K562 (cell line): ENCODE data around the gene RAB31. TPM values are rescaled to one million over a fixed set of nuclear protein-coding genes. Genes with fewer than 3 reads are reported as not detected.

ENCODE experiments used
- ATAC-seq: fragments of 200-7000 bp; cut with Tn5 transposase; 3 replicates; pipeline ENCODE4 v1.9.1; 2020; ENCODE audit warnings: moderate library complexity
- BruUV-seq: library from RNA; stranded (reverse); fragments of 400-500 nt; replicated peaks from 2 replicates; lab custom pipeline; 2021; lab: Mats Ljungman, UMichigan
- CTCF ChIA-PET: fragments of 300-600 bp; formaldehyde crosslinking; extraction: SDS; loops from one replicate; lab custom pipeline; 2021; ENCODE audit warnings: low intra/inter-chr PET ratio; lab: Yijun Ruan, JAX
- POLR2A ChIA-PET: fragments of 300-600, 350-650 bp; sonication (Branson Sonifier 250); formaldehyde crosslinking; extraction: SDS; loops from one replicate; lab custom pipeline; 2021; ENCODE audit warnings: antibody characterized with exemption, inconsistent platforms; lab: Yijun Ruan, JAX
- DNase-seq, 4 experiments: peaks; one replicate each; pipeline versions ENCODE4 v3.0.0 to v3.0.0-alpha.2; 2011 to 2018; ENCODE audit warnings: low spot score in 3 of 4, mixed read lengths in 3 of 4; ENCODE audit errors: extremely low read depth in 1 of 4
- FAIRE-seq: peaks from 2 replicates; lab custom pipeline; 2011; peaks lifted over from hg19 to GRCh38; lab: Jason Lieb, UNC
- H2AFZ ChIP-seq: 2 replicates; pipeline ENCODE4 v1.6.0; 2011; ENCODE audit warnings: low read depth, low read length, control low read depth, inconsistent platforms
- H3K27ac ChIP-seq: fragments of 200-600 bp; 3 replicates; pipeline ENCODE4 v1.8.0; 2011; ENCODE audit warnings: low read depth, mild to moderate bottlenecking, control low read depth, inconsistent platforms, low read length, moderate library complexity, mixed read lengths; ENCODE audit errors: extremely low read depth
- H3K27me3 ChIP-seq, 2 experiments: fragments of 300-600 bp in 1 of 2; 2 replicates in 1 of 2; 3 replicates in 1 of 2; pipeline versions ENCODE4 v1.6.0 to v1.8.0; 2011; ENCODE audit warnings: inconsistent platforms in 2 of 2, low read length in 2 of 2, mild to moderate bottlenecking in 1 of 2, mixed read lengths in 1 of 2, moderate library complexity in 1 of 2; ENCODE audit not compliant: control insufficient read depth in 2 of 2, insufficient read depth in 2 of 2
- H3K36me3 ChIP-seq: fragments of 300-600 bp; 3 replicates; pipeline ENCODE4 v1.8.0; 2011; ENCODE audit warnings: mild to moderate bottlenecking, low read length, inconsistent platforms; ENCODE audit not compliant: control insufficient read depth, insufficient read depth
- H3K4me1 ChIP-seq, 2 experiments: fragments of 200-600 bp in 1 of 2; replicated peaks in 1 of 2; 2 replicates in 1 of 2; 3 replicates in 1 of 2; pipeline versions ENCODE4 v1.5.1 to v1.8.0; 2011; ENCODE audit warnings: inconsistent platforms in 2 of 2, low read length in 2 of 2, mild to moderate bottlenecking in 1 of 2, mixed read lengths in 1 of 2, moderate library complexity in 1 of 2; ENCODE audit not compliant: control insufficient read depth in 2 of 2, insufficient read depth in 2 of 2
- H3K4me2 ChIP-seq: 2 replicates; pipeline ENCODE4 v1.6.1; 2011; ENCODE audit warnings: low read length, control low read depth, inconsistent platforms, mixed read lengths; ENCODE audit not compliant: insufficient read depth
- H3K4me3 ChIP-seq: fragments of 200-600 bp; sonication (generic), shearing (Covaris generic); 2 replicates; pipeline ENCODE4 v1.5.1; 2016; ENCODE audit warnings: control low read depth, inconsistent platforms
- H3K79me2 ChIP-seq: fragments of 200-600 bp; 3 replicates; pipeline ENCODE4 v1.8.0; 2011; ENCODE audit warnings: low read length, inconsistent platforms; ENCODE audit not compliant: control insufficient read depth, insufficient read depth
- H3K9ac ChIP-seq, 2 experiments: 2 replicates each; pipeline versions ENCODE4 v1.6.0 to v1.6.1; 2011; ENCODE audit warnings: low read depth in 2 of 2, low read length in 2 of 2, control low read depth in 1 of 2, inconsistent platforms in 1 of 2, mild to moderate bottlenecking in 1 of 2, mixed read lengths in 1 of 2; ENCODE audit not compliant: insufficient read depth in 1 of 2
- H3K9me1 ChIP-seq: one replicate; pipeline ENCODE4 v1.6.0; 2011; ENCODE audit warnings: inconsistent platforms, mild to moderate bottlenecking, low read length, moderate library complexity; ENCODE audit not compliant: control insufficient read depth, insufficient read depth
- H3K9me3 ChIP-seq: replicated peaks from 2 replicates; pipeline ENCODE4 v1.5.1; 2011; ENCODE audit warnings: low read depth, low read length, inconsistent platforms; ENCODE audit not compliant: control insufficient read depth, insufficient read depth
- H4K20me1 ChIP-seq: replicated peaks from 2 replicates; pipeline ENCODE4 v1.6.1; 2011; ENCODE audit warnings: low read length, inconsistent platforms, mixed read lengths; ENCODE audit not compliant: control insufficient read depth, insufficient read depth
- FOS ChIP-seq: IDR thresholded peaks from 3 replicates; pipeline ENCODE4 v1.6.1; 2011; ENCODE audit not compliant: insufficient read length; ENCODE audit errors: extremely low read depth
- FOXP1 ChIP-seq: sonication (generic); formaldehyde crosslinking; IDR thresholded peaks from 2 replicates; pipeline ENCODE4 v1.8.0; 2022; ENCODE audit warnings: mild to moderate bottlenecking, missing genetic modification reagents
- NUFIP1 ChIP-seq: fragments of 450-650 bp; IDR thresholded peaks from 2 replicates; pipeline ENCODE4 v1.6.1; 2018; ENCODE audit not compliant: partially characterized antibody
- PHF21A ChIP-seq: fragments of 450-650 bp; IDR thresholded peaks from 2 replicates; pipeline ENCODE4 v1.6.1; 2017; ENCODE audit warnings: low read depth, borderline replicate concordance
- SMARCA5 ChIP-seq: fragments of 450-650 bp; IDR thresholded peaks from 2 replicates; pipeline ENCODE4 v1.6.1; 2016
- STAG1 ChIP-seq: sonication (generic); formaldehyde crosslinking; IDR thresholded peaks from 2 replicates; pipeline ENCODE4 v1.5.0; 2020; ENCODE audit warnings: missing genetic modification reagents, borderline replicate concordance
- TEAD1 ChIP-seq, 2 experiments: fragments of 450-650 bp in 1 of 2; sonication (generic) in 1 of 2; formaldehyde crosslinking; IDR thresholded peaks; 2 replicates each; pipeline versions ENCODE4 v1.4.0 to v1.8.0; 2020 to 2022; ENCODE audit warnings: mild to moderate bottlenecking in 2 of 2, missing genetic modification reagents in 1 of 2
- ZNF239 ChIP-seq: fragments of 250-450 bp; sonication (Bioruptor Pico); IDR thresholded peaks from 2 replicates; pipeline ENCODE4 v1.4.0; 2020; ENCODE audit warnings: mild to moderate bottlenecking
- ZSCAN29 ChIP-seq: fragments of 450-650 bp; IDR thresholded peaks from 2 replicates; pipeline ENCODE4 v1.6.1; 2017
- ZSCAN32 ChIP-seq: fragments of 450-650 bp; formaldehyde crosslinking; IDR thresholded peaks from 2 replicates; pipeline ENCODE4 v1.4.0; 2020; ENCODE audit warnings: mild to moderate bottlenecking, moderate library complexity
- WGBS: fragments of 100-300 bp; shearing (Covaris generic); methylation state at CpG from one replicate; pipeline ENCODE4 v1.1.6; 2016; ENCODE audit warnings: low coverage, mixed read lengths; ENCODE audit not compliant: insufficient coverage; ENCODE audit errors: missing lambda C conversion rate; 5-methylcytosine and 5-hydroxymethylcytosine counted together
- in situ Hi-C: fragments of 300-500 bp; cut with MboI; formaldehyde crosslinking; loops from 4 replicates; pipeline ENCODE4 v1.15.0; 2018; ENCODE audit warnings: inconsistent platforms, mixed read lengths
- intact Hi-C: fragments of 100-400 bp; cut with micrococcal nuclease; formaldehyde crosslinking; loops from 2 replicates; pipeline ENCODE4 v1.14.2; 2022
- polyA plus RNA-seq, 8 experiments: library from polyadenylated mRNA; depleted of rRNA in 4 of 8; stranded (reverse) in 5 of 8; unstranded in 3 of 8; fragments of >200 nt; fragmentation: Nextera tagmentation in 2 of 8; fragmentation: Illumina TruSeq in 1 of 8; extraction: Ambion mirVana in 2 of 8; extraction: Trizol in 1 of 8; gene quantifications; 2 replicates each; pipeline versions ENCODE4 v1.2.1 to v1.2.3, GENCODE V29; 2011 to 2014; ENCODE audit warnings: inconsistent platforms in 1 of 8, missing spikeins in 1 of 8
- total RNA-seq, 7 experiments: library from RNA; depleted of rRNA in 6 of 7; stranded (reverse); fragments of >200 nt in 6 of 7; fragmentation: Illumina TruSeq in 2 of 7; extraction: Trizol in 2 of 7; gene quantifications; 2 replicates each; pipeline versions ENCODE4 v1.2.1 to v1.2.3, GENCODE V29; 2011 to 2021; ENCODE audit warnings: low replicate concordance in 1 of 7
- TF ChIP-seq, protein P1 (sequence below): fragments of 200-800 bp; sonication (Bioruptor generic); IDR thresholded peaks from 2 replicates; pipeline ENCODE4 v1.6.1; 2017; ENCODE audit warnings: missing genetic modification characterization, missing compliant biosample characterization
- TF ChIP-seq, protein P2 (sequence below): fragments of 250-450 bp; sonication (Bioruptor Pico); IDR thresholded peaks from 2 replicates; pipeline ENCODE4 v1.9.0; 2021; ENCODE audit warnings: mild to moderate bottlenecking
- TF ChIP-seq, protein P3 (sequence below): sonication (generic); formaldehyde crosslinking; IDR thresholded peaks from 2 replicates; pipeline ENCODE4 v1.9.0; 2022; ENCODE audit warnings: mild to moderate bottlenecking, missing genetic modification reagents
- TF ChIP-seq, protein P4 (sequence below): fragments of 450-650 bp; formaldehyde crosslinking; IDR thresholded peaks from 2 replicates; pipeline ENCODE4 v1.4.0; 2020; ENCODE audit warnings: mild to moderate bottlenecking, moderate library complexity
- TF ChIP-seq, protein P5 (sequence below): fragments of 450-650 bp; IDR thresholded peaks from 2 replicates; pipeline ENCODE4 v1.6.1; 2018; ENCODE audit warnings: mild to moderate bottlenecking, low read depth; ENCODE audit not compliant: partially characterized antibody

The RAB31 gene
- total and polyA plus RNA-seq, 9 of the 15 experiments (the other 6 are each of a cell fraction or from before 2014, with no cell fraction given): 20.7 to 70.4 (median 41.3) TPM

DNA sequence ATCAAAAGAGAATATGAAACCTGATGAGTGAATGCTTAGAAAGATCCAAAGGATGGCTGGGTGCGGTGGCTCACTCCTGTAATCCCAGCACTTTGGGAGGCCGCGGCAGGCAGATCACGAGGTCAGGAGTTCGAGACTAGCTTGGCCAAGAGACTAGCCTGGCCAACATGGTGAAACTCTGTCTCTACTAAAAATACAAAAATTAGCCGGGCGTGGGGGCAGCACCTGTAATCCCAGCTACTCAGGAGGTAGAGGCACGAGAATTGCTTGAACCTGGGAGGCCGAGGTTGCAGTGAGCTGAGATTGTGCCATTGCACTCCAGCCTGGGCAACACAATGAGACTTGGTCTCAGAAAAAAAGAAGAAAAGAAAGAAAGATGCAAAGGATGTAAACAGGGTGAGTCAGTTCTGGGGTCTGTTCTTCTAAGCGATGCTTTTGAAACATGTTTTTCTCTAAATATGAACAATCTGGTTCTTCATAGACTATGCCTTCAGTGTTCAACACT lies 189.7 kb downstream of the RAB31 start (continued):
- TF ChIP-seq, protein P1, sequence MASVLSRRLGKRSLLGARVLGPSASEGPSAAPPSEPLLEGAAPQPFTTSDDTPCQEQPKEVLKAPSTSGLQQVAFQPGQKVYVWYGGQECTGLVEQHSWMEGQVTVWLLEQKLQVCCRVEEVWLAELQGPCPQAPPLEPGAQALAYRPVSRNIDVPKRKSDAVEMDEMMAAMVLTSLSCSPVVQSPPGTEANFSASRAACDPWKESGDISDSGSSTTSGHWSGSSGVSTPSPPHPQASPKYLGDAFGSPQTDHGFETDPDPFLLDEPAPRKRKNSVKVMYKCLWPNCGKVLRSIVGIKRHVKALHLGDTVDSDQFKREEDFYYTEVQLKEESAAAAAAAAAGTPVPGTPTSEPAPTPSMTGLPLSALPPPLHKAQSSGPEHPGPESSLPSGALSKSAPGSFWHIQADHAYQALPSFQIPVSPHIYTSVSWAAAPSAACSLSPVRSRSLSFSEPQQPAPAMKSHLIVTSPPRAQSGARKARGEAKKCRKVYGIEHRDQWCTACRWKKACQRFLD (CRISPR knock-in tag): 0 out of 2 replicates have a peak, but pooled peaks have one; percentile 9
- TF ChIP-seq SMARCA5: peak; percentile 73; the same call in 1 of the 2 replicates

DNA sequence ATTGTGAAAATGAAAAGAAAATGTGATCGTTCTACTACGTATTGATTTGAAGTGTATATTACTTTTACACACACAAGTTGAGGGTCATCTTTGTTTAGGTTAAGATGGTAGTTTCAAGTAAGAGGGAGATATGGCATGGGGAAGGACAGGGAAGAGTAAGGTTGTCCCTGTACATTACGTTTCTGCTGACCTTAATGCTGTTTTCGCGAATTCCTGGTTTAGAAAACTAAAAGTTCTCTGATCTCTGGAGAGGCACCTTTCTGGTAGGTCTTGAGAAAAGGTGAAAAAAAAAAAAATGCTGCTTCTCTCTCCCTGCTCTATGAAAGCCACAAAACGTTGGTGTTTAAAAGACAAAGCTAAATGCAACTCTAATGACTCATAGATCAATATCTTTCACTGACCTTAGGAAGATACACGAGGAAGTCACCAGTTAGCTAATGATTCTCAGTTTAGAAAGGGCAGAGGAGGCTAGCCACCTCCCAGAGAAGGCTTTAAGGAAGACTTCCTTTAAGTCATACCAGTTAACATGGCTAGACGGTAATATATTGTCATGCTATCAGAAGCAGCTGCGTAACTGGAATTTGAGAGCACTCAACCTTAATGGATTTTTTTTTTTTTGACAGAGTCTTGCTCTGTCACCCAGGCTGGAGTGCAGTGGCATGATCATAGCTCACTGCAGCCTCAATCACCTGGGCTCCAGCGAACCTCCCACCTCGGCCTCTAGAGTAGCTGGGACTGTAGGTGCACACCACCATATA lies 190.9 kb downstream of the RAB31 start:
- CTCF ChIA-PET: no interaction called here
- Histone ChIP-seq H3K27me3 (no peaks in the 10 kb centered on the region), H3K4me2 (peak overlapping the region; percentile 78), H3K36me3 (no peaks in the 10 kb centered on the region; the same call in 2 of the 3 replicates), H4K20me1 (no peaks in the 10 kb centered on the region), H3K9ac (peak overlapping the region; percentile 57 to 84; a peak in 3 of 4 replicates), H3K27ac (peak overlapping the region; percentile 96), H3K4me3 (peak overlapping the region; percentile 18), H3K9me1 (no peaks in the 10 kb centered on the region), H3K9me3 (no peaks in the 10 kb centered on the region), H3K79me2 (no peaks in the 10 kb centered on the region; the same call in 2 of the 3 replicates), H2AFZ (peak overlapping the region; percentile 88), H3K4me1 (peaks cover 26 to 62% of the 10 kb centered on the region in 2 experiments)
- DNase-seq: peak; percentile 52 to 91 (median 66)
- peak; percentile 90 for FAIRE-seq
- intact Hi-C loops: no loop called here
- TSS peak; percentile 94 for BruUV-seq
- 5% methylated on average over 11 of the region's 11 CpGs for WGBS
- POLR2A ChIA-PET: interaction anchor here (0.6 to 3.5 kb wide), 13 partner anchors 9 to 215 kb away, joined by 3 to 27 read pairs (median 6); partner anchors contain the start of genes TXNDC2 and VAPA
- in situ Hi-C loops: no loop called here
- ATAC-seq: peak; percentile 80
- peak; percentile 66 to 78; a peak in 3 of 4 replicates for TF ChIP-seq TEAD1 (CRISPR knock-in tag; IDR thresholded peaks at IDR 0.05)
- no peak for TF ChIP-seq PHF21A
- TF ChIP-seq, protein P2, sequence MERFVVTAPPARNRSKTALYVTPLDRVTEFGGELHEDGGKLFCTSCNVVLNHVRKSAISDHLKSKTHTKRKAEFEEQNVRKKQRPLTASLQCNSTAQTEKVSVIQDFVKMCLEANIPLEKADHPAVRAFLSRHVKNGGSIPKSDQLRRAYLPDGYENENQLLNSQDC (CRISPR knock-in tag): no peak
- TF ChIP-seq ZSCAN32 (CRISPR knock-in tag): no peak
- TF ChIP-seq ZSCAN29: no peak
- TF ChIP-seq STAG1 (CRISPR knock-in tag): no peak
- TF ChIP-seq, protein P3, sequence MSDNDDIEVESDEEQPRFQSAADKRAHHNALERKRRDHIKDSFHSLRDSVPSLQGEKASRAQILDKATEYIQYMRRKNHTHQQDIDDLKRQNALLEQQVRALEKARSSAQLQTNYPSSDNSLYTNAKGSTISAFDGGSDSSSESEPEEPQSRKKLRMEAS (CRISPR knock-in tag): no peak
- TF ChIP-seq, protein P4, sequence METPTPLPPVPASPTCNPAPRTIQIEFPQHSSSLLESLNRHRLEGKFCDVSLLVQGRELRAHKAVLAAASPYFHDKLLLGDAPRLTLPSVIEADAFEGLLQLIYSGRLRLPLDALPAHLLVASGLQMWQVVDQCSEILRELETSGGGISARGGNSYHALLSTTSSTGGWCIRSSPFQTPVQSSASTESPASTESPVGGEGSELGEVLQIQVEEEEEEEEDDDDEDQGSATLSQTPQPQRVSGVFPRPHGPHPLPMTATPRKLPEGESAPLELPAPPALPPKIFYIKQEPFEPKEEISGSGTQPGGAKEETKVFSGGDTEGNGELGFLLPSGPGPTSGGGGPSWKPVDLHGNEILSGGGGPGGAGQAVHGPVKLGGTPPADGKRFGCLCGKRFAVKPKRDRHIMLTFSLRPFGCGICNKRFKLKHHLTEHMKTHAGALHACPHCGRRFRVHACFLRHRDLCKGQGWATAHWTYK (CRISPR knock-in tag): no peak
- TF ChIP-seq NUFIP1: no peak
- peak; percentile 69 for TF ChIP-seq FOS
- peak; percentile 58 for TF ChIP-seq ZNF239
- TF ChIP-seq, protein P5, sequence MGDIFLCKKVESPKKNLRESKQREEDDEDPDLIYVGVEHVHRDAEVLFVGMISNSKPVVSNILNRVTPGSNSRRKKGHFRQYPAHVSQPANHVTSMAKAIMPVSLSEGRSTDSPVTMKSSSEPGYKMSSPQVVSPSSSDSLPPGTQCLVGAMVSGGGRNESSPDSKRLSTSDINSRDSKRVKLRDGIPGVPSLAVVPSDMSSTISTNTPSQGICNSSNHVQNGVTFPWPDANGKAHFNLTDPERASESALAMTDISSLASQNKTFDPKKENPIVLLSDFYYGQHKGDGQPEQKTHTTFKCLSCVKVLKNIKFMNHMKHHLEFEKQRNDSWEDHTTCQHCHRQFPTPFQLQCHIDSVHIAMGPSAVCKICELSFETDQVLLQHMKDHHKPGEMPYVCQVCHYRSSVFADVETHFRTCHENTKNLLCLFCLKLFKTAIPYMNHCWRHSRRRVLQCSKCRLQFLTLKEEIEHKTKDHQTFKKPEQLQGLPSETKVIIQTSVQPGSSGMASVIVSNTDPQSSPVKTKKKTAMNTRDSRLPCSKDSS: no peak
- TF ChIP-seq FOXP1 (CRISPR knock-in tag): no peak
